Mucosa of rectum (tissue), 2 donors: Measurements from ENCODE around the gene PCBP3.
"Not testable (repeated sequence)": the region's sequence is repeated elsewhere in the genome, so short reads cannot be mapped to it uniquely, and the experiment has no call there.

Experiments
- H3K27ac ChIP-seq, 2 donors: one replicate each; pipeline ENCODE4 v1.7.0; 2013; ENCODE audit warnings: inconsistent platforms in 2 of 2, low read depth in 2 of 2, low read length in 2 of 2
- H3K27me3 ChIP-seq, 2 donors: one replicate each; pipeline ENCODE4 v1.7.0; 2013; ENCODE audit warnings: low read length in 2 of 2; ENCODE audit not compliant: control insufficient read depth in 2 of 2, insufficient read depth in 2 of 2
- H3K36me3 ChIP-seq, 2 donors: one replicate each; pipeline ENCODE4 v1.7.0; 2013; ENCODE audit warnings: low read length in 2 of 2; ENCODE audit not compliant: control insufficient read depth in 2 of 2, insufficient read depth in 2 of 2
- H3K4me1 ChIP-seq, 2 donors: one replicate each; pipeline ENCODE4 v1.7.0; 2013; ENCODE audit warnings: low read length in 2 of 2, mild to moderate bottlenecking in 1 of 2; ENCODE audit not compliant: control insufficient read depth in 2 of 2, insufficient read depth in 2 of 2
- H3K4me3 ChIP-seq, 2 donors: one replicate each; pipeline ENCODE4 v1.7.0; 2013; ENCODE audit warnings: low read length in 2 of 2
- H3K9ac ChIP-seq, 2 donors: one replicate each; pipeline ENCODE4 v1.7.0; 2013; ENCODE audit warnings: low read length in 2 of 2, low read depth in 1 of 2, mild to moderate bottlenecking in 1 of 2
- H3K9me3 ChIP-seq, 2 donors: one replicate each; pipeline ENCODE4 v1.7.0; 2013; ENCODE audit warnings: low read length in 2 of 2; ENCODE audit not compliant: control insufficient read depth in 2 of 2
- donor health status: healthy.
- donor health status: Normal muscosa, but diverticular disease.

Gene PCBP3

GRCh38 chr21:45975667-45976409 is 332.3 kb downstream of the PCBP3 start:
- Histone ChIP-seq H3K27ac (peak overlapping the region in 1 of 2 donors; percentile 88), H3K4me1 (peaks cover 17 to 27% of the 10 kb centered on the region in 2 donors)
- H3K9ac ChIP-seq: not testable (repeated sequence)

DNA sequence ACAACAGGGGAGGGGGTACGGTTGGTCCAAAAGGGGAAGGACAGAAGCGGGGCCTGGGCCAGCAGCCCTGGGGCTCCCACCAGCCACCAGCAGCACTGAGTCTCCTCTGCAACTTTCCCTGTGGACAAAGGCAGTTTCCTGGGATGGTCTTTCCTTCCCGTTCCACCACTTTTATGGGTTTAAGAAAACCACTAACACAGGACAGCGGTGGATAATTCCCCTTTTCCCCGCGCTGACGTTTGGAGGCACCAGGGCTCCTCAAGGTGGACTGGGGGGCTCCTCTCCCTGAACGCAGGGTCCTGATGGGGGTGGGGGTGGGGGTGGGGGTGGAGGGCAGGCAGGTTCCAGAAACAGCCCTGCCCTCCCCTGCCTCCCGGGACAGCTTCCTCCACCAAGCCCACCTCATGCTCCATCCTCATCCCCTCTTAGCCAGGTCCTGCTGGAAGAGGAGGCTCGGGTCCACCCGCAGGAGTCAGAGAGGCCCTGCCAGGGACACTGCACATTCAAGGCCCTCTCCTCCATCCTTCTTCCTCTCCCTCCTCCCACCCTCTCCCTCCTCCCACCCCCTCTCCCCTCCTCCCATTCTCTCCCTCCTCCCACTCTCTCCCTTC is 333.3 kb downstream of the PCBP3 start:
- Histone ChIP-seq H3K27me3 (peaks cover 24 to 31% of the 10 kb centered on the region in 2 donors), H3K27ac (peak overlapping the region in 1 of 2 donors; percentile 35), H3K9ac (no peak overlapping the region), H3K36me3 (no peaks in the 10 kb centered on the region), H3K4me1 (peaks cover 18 to 24% of the 10 kb centered on the region in 2 donors), H3K4me3 (no peak overlapping the region), H3K9me3 (no peaks in the 10 kb centered on the region)

More at GRCh38 chr21:45975667-45976409, 332.3 kb downstream of the PCBP3 start:
- H3K27me3 ChIP-seq: peaks cover 27 to 32% of the 10 kb centered on the region in 2 donors
- H3K36me3 ChIP-seq, H3K4me3 ChIP-seq, H3K9me3 ChIP-seq: not testable (repeated sequence)

GRCh38 chr21:45977396-45977795 is 333.9 kb downstream of the PCBP3 start:
- Histone ChIP-seq H3K9ac (no peak overlapping the region), H3K4me1 (peaks cover 14 to 20% of the 10 kb centered on the region in 2 donors), H3K9me3 (no peaks in the 10 kb centered on the region), H3K27me3 (peaks cover 22 to 25% of the 10 kb centered on the region in 2 donors), H3K27ac (peak overlapping the region; percentile 61 to 72), H3K4me3 (no peak overlapping the region), H3K36me3 (no peaks in the 10 kb centered on the region)

GRCh38 chr21:45979141-45979631 is 335.7 kb downstream of the PCBP3 start:
- peaks cover 15 to 18% of the 10 kb centered on the region in 2 donors for H3K27me3 ChIP-seq
- H3K9ac ChIP-seq: no peak overlapping the region
- peaks cover 6 to 10% of the 10 kb centered on the region in 2 donors for H3K4me1 ChIP-seq

GRCh38 chr21:45979651-45980050 is 336.1 kb downstream of the PCBP3 start:
- Histone ChIP-seq H3K4me3 (no peak overlapping the region), H3K27ac (peak overlapping the region in 1 of 2 donors; percentile 32)

More at GRCh38 chr21:45979141-45979631, 335.7 kb downstream of the PCBP3 start:
- no peaks in the 10 kb centered on the region for H3K36me3 ChIP-seq
- H3K27ac ChIP-seq: peak overlapping the region in 1 of 2 donors; percentile 38
- no peak overlapping the region for H3K4me3 ChIP-seq
- H3K9me3 ChIP-seq: no peaks in the 10 kb centered on the region

GRCh38 chr21:45980271-45980670 is 336.7 kb downstream of the PCBP3 start:
- no peaks in the 10 kb centered on the region for H3K9me3 ChIP-seq
- no peak overlapping the region for H3K4me3 ChIP-seq
- peaks cover 4 to 7% of the 10 kb centered on the region in 2 donors for H3K27me3 ChIP-seq
- peaks cover 4 to 6% of the 10 kb centered on the region in 2 donors for H3K4me1 ChIP-seq
- no peak overlapping the region for H3K9ac ChIP-seq
- no peaks in the 10 kb centered on the region for H3K36me3 ChIP-seq
- peak overlapping the region in 1 of 2 donors; percentile 79 for H3K27ac ChIP-seq

More at GRCh38 chr21:45979651-45980050, 336.1 kb downstream of the PCBP3 start:
- Histone ChIP-seq H3K9ac (no peak overlapping the region), H3K9me3 (no peaks in the 10 kb centered on the region), H3K27me3 (peaks cover 11 to 13% of the 10 kb centered on the region in 2 donors), H3K36me3 (no peaks in the 10 kb centered on the region), H3K4me1 (peaks cover 6 to 9% of the 10 kb centered on the region in 2 donors)

GRCh38 chr21:45980697-45981096 is 337.2 kb downstream of the PCBP3 start:
- Histone ChIP-seq H3K9me3 (no peaks in the 10 kb centered on the region), H3K27me3 (peaks cover 3 to 6% of the 10 kb centered on the region in 2 donors), H3K4me1 (peaks cover 3 to 6% of the 10 kb centered on the region in 2 donors), H3K27ac (peak overlapping the region; percentile 75 to 79), H3K36me3 (no peaks in the 10 kb centered on the region), H3K4me3 (peak overlapping the region; percentile 28 to 77), H3K9ac (peak overlapping the region; percentile 61 to 74)

DNA sequence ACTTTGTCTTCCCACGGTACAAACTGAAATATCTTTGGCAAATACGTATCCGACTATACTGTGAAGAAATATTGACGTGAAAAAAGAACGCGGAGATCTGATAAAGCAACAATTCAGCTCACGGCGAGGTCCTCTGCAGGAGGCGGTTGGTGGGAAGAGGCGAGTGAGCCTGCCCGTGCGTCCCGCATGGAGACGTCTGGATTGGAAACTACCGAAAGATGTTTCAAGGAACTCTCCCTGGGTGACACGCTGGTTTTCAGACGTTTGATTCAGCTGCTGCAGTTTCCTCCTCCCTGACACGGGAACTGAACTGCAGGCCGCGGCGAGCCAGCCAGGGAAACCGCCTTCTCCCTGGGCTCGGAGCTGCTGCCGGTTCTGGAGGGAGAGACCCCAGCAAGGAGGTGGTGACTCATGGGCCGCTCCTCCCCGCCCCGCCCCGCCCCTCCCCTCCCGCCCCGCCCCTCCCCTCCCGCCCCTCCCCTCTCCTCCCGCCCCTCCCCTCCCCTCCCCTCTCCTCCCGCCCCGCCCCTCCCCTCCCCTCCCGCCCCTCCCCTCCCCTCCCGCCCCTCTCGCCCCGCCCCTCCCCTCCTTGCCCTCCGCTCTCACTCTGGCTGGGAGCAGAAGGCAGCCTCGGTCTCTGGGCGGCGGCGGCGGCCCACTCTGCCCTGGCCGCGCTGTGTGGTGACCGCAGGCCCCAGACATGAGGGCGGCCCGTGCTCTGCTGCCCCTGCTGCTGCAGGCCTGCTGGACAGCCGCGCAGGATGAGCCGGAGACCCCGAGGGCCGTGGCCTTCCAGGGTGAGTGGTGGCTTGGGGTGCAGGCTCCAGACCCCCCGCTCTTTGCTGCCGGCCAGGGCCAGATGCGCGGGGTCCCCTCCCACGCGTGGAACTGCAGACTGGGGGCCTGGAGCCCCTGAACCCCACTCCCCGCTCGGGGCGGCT is 337.9 kb downstream of the PCBP3 start, which contains the start of gene COL6A1:
Gene COL6A1 (plus strand): TSS at position 620 of the 941 bp plus-strand sequence. CDS start 81 bp downstream, at position 701.
- Histone ChIP-seq H3K36me3 (no peaks in the 10 kb centered on the region), H3K4me3 (peak within 1 kb of the TSS; percentile 64 to 77), H3K27me3 (peaks cover 3 to 6% of the 10 kb centered on the region in 2 donors), H3K9ac (peak within 1 kb of the TSS; percentile 69 to 74), H3K9me3 (no peaks in the 10 kb centered on the region), H3K4me1 (peaks cover 3 to 6% of the 10 kb centered on the region in 2 donors), H3K27ac (peak within 1 kb of the TSS; percentile 75 to 79)

DNA sequence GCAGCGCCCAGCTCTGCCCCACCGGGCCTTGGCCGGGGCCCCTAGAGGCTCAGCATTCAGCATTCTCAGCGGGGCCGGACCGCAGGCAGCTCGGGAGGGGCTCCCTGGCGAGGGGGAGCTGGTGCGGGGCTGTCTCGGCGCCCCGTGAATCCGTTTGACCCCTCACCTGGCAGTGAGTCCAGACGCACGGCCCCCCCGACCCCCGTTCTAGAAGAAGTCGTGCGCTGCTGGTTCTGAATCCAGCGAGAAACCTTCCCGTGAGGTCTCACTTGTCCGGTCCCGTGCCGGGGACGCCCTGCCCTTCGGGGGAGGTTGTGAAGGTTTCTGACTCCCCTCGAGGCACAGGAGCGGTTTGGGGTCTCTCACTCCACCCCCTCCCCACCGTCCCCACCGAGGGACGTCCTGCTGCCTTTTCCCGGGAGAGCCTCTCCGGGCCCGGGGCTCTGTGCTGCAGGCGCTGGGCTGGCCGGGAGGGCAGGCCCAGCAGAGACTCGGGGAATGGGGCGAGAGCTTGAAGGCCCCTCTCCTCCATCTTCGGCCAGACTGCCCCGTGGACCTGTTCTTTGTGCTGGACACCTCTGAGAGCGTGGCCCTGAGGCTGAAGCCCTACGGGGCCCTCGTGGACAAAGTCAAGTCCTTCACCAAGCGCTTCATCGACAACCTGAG is 338.7 kb downstream of the PCBP3 start:
- H3K4me3 ChIP-seq: peak overlapping the region; percentile 64 to 68
- peaks cover 0 to 6% of the 10 kb centered on the region in 2 donors for H3K27me3 ChIP-seq
- peak overlapping the region; percentile 71 to 74 for H3K27ac ChIP-seq
- H3K36me3 ChIP-seq: no peaks in the 10 kb centered on the region
- peak overlapping the region; percentile 52 to 69 for H3K9ac ChIP-seq
- peaks cover 4 to 6% of the 10 kb centered on the region in 2 donors for H3K4me1 ChIP-seq
- no peaks in the 10 kb centered on the region for H3K9me3 ChIP-seq
